ENCODE measurements around the gene VCP. TPM values are rescaled to one million over a fixed set of nuclear protein-coding genes. Genes with fewer than 3 reads are reported as not detected.

Gene VCP
- total and polyA plus RNA-seq, 2 experiments from 2014 or later = 130 to 408 TPM

GRCh38 chr9:35105126-35105525 lies 32.7 kb upstream of the VCP start:
- no peak overlapping the region for H2AFZ ChIP-seq
- no peaks in the 10 kb centered on the region for H3K9me3 Mint-ChIP-seq
- H3K4me3 Mint-ChIP-seq = 0 out of 3 replicates have a peak overlapping the region, but pooled peaks have one; percentile 21
- H3K79me2 ChIP-seq (replicated peaks; ENCODE audit: insufficient read depth) = peaks cover 20% of the 10 kb centered on the region
- H4K20me1 ChIP-seq (replicated peaks; ENCODE audit: insufficient read depth) = no peaks in the 10 kb centered on the region
- TF ChIP-seq POLR2AphosphoS5 (IDR thresholded peaks at IDR 0.05; ENCODE audit: low read depth) (no peak), REST (IDR thresholded peaks at IDR 0.05; ENCODE audit: unreplicated experiment) (no peak)
- peaks cover 18% of the 10 kb centered on the region for H3K4me1 Mint-ChIP-seq
- no peak overlapping the region for H3K27ac ChIP-seq (ENCODE audit: low read depth)
- H3K9me2 ChIP-seq (ENCODE audit: insufficient read depth) = no peaks in the 10 kb centered on the region
- peaks cover 11% of the 10 kb centered on the region for H3K4me1 ChIP-seq (ENCODE audit: insufficient read depth)
- peaks cover 22% of the 10 kb centered on the region for H3K27me3 Mint-ChIP-seq (ENCODE audit: insufficient read depth, low read depth, poor library complexity)
- peaks cover 34% of the 10 kb centered on the region for H3K36me3 Mint-ChIP-seq (ENCODE audit: low read depth)
- DNase-seq (ENCODE audit: low spot score) (no peak), ATAC-seq (no peak)
- H3F3A ChIP-seq (replicated peaks; ENCODE audit: low read depth) = peaks cover 7% of the 10 kb centered on the region
- H3K36me3 ChIP-seq (ENCODE audit: insufficient read depth) = peaks cover 3% of the 10 kb centered on the region; the same call in 1 of the 2 replicates
- H3K4me3 ChIP-seq = no peak overlapping the region
- 0 out of 2 replicates have a peak overlapping the region, but pooled peaks have one; percentile 62 for H3K27ac Mint-ChIP-seq
- H3K4me2 ChIP-seq = no peak overlapping the region
- H3K27me3 ChIP-seq (ENCODE audit: insufficient read depth) = no peaks in the 10 kb centered on the region

- Histone ChIP-seq H2AFZ (no peak overlapping the region), H3K4me3 (no peak overlapping the region), H3F3A (replicated peaks; ENCODE audit: low read depth) (peaks cover 7% of the 10 kb centered on the region), H3K9me2 (ENCODE audit: insufficient read depth) (no peaks in the 10 kb centered on the region), H3K36me3 (ENCODE audit: insufficient read depth) (peaks cover 3% of the 10 kb centered on the region; the same call in 1 of the 2 replicates), H3K27ac (ENCODE audit: low read depth) (peak overlapping the region; percentile 78; the same call in 1 of the 2 replicates), H3K4me2 (no peak overlapping the region), H3K4me1 (ENCODE audit: insufficient read depth) (peaks cover 11% of the 10 kb centered on the region), H4K20me1 (replicated peaks; ENCODE audit: insufficient read depth) (no peaks in the 10 kb centered on the region), H3K27me3 (ENCODE audit: insufficient read depth) (no peaks in the 10 kb centered on the region), H3K79me2 (replicated peaks; ENCODE audit: insufficient read depth) (peaks cover 17% of the 10 kb centered on the region)
- Mint-ChIP-seq H3K4me1 (peaks cover 18% of the 10 kb centered on the region), H3K27me3 (ENCODE audit: insufficient read depth, low read depth, poor library complexity) (peaks cover 22% of the 10 kb centered on the region), H3K9me3 (no peaks in the 10 kb centered on the region), H3K36me3 (ENCODE audit: low read depth) (peaks cover 40% of the 10 kb centered on the region), H3K27ac (peak overlapping the region; percentile 99; the same call in 1 of the 2 replicates), H3K4me3 (peak overlapping the region; percentile 46; the same call in 1 of the 3 replicates)
- ATAC-seq (no peak), DNase-seq (ENCODE audit: low spot score) (no peak)
- TF ChIP-seq CREB1 (CRISPR knock-in tag; IDR thresholded peaks at IDR 0.05; ENCODE audit: low read depth) (no peak), ZNF462 (CRISPR knock-in tag; IDR thresholded peaks at IDR 0.05) (no peak), ETS1 (IDR thresholded peaks at IDR 0.05) (no peak), STAT1 (IDR thresholded peaks at IDR 0.05; ENCODE audit: unreplicated experiment) (no peak), ZNF331 (CRISPR knock-in tag; IDR thresholded peaks at IDR 0.05; ENCODE audit: low read depth) (no peak)
These were observed 32.2 kb upstream of the VCP start for GRCh38 chr9:35104586-35104985.
